GM06990 (cell line): ENCODE results near the gene TMEM158.
A peak's percentile ranks its signal among the peaks of the same experiment; 100 is the strongest.

ENCODE experiments used
- DNase-seq: peaks from one replicate; pipeline ENCODE4 v3.0.0-alpha.2; 2011; ENCODE audit not compliant: insufficient read length; ENCODE audit errors: extremely low read depth
- H3K27me3 ChIP-seq: replicated peaks from 2 replicates; pipeline ENCODE4 v1.6.0; 2011; ENCODE audit warnings: low read length; ENCODE audit not compliant: control insufficient read depth, insufficient read depth
- H3K36me3 ChIP-seq: 2 replicates; pipeline ENCODE4 v1.5.1; 2011; ENCODE audit warnings: low read length; ENCODE audit not compliant: control insufficient read depth, insufficient read depth
- H3K4me3 ChIP-seq: replicated peaks from 2 replicates; pipeline ENCODE4 v1.5.1; 2011; ENCODE audit warnings: low read depth, mild to moderate bottlenecking, control low read depth, low read length
- TF ChIP-seq, protein P1 (sequence below): IDR thresholded peaks from 2 replicates; pipeline ENCODE4 v1.5.1; 2011; ENCODE audit warnings: low read length, control low read depth, mild to moderate bottlenecking, inconsistent platforms; ENCODE audit not compliant: insufficient read depth, poor library complexity, severe bottlenecking

TMEM158 gene

DNA sequence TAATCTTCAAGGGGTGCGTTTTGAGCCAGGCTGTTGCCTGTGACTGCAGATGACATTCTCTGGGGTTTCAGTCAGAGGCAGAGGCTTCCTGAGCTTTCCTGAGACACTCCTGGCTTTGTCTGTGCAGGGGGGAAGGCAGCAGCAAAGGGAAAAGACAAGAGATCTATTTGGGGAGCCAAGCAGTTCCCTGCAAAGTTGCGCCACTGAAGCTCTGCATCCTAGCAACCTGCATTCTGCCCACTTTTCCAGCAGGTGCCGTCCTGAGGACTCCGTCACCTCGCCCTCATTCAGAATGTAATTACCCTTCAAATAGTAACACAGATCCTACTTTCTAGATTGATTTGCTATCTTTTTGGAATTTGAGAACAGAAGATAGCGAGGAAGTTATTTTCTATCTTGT lies 1.9 kb upstream of the TMEM158 start:
- TF ChIP-seq, protein P1, sequence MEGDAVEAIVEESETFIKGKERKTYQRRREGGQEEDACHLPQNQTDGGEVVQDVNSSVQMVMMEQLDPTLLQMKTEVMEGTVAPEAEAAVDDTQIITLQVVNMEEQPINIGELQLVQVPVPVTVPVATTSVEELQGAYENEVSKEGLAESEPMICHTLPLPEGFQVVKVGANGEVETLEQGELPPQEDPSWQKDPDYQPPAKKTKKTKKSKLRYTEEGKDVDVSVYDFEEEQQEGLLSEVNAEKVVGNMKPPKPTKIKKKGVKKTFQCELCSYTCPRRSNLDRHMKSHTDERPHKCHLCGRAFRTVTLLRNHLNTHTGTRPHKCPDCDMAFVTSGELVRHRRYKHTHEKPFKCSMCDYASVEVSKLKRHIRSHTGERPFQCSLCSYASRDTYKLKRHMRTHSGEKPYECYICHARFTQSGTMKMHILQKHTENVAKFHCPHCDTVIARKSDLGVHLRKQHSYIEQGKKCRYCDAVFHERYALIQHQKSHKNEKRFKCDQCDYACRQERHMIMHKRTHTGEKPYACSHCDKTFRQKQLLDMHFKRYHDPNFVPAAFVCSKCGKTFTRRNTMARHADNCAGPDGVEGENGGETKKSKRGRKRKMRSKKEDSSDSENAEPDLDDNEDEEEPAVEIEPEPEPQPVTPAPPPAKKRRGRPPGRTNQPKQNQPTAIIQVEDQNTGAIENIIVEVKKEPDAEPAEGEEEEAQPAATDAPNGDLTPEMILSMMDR: no peak
- Histone ChIP-seq H3K27me3 (peaks cover 11% of the 10 kb centered on the region), H3K36me3 (no peaks in the 10 kb centered on the region), H3K4me3 (no peak overlapping the region)
- no peak for DNase-seq

DNA sequence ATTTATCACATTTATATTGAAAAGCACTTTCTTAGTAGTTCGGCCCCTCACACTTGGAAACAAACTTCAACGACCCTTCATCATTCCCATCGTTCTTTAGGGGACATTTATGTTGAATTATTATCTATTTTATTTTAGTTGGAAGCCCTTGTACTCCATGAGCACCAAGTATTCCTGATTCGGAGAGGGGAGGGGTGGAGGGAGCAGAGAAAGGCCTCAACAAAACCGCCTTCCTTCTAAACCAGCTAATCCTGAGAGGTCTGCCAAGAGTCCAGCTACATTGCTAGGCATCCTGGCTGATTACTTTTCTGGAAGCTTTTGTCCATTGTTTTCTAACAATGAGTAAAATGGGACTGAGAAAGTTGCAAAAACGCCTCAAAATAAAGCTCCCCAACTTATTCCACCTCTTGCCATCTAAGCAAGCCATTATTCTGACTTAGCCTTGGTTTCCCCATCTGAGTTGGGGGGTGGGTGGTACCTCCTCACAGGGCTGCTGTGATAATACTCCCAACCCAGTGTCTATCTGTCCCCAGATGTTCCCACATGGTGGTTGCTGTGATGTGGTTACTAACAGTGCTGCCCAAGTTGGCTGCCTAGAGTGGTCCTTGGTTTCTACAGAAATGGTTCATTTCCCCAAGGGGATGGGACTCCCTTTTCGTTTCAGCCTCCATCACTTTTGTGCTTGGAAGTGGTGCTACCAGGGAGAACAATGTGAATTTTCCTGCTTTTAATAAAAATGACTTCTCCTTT lies 1.2 kb upstream of the TMEM158 start:
- Histone ChIP-seq H3K4me3 (no peak overlapping the region), H3K36me3 (no peaks in the 10 kb centered on the region), H3K27me3 (peaks cover 11% of the 10 kb centered on the region)
- no peak for DNase-seq
- TF ChIP-seq, protein P1: no peak

DNA sequence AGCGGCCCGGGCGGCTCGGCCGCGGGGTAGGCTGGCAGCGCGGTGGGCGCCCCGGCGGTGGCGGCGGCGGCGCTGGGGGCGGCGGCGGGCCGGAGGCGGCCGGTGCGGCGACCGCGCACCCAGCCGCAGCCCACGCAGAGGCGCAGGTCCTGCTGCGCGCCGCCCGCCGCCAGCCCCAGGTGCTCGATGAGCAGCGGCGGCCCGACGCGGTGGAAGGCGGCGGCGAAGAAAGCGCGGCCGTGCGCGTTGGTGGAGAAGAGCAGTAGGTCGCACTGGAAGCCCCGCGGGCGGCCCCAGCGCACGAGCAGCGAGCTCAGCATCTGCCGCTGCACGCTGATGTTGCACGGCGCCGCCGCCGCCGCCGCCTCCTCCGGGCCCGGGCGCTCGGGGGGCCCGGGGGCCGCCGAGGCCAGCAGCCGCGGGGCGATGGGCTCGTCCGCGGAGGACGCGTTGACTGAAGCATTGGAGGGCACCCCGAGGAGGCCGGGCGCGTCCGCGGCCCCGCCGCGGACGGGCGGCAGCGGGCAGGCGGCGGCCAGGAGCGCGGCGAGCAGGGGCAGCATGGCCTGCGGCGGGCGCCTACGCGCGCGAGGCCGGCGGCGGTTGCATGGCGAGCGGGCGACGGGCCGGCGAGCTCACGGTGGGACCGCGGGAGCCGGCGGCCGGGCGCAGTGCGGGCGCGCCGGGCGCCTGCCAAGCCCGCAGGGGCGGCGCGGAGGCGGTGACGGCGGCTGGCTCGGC lies 452 bp downstream of the TMEM158 start:
- Histone ChIP-seq H3K27me3 (peaks cover 11% of the 10 kb centered on the region), H3K4me3 (peak overlapping the region; percentile 43)

DNA sequence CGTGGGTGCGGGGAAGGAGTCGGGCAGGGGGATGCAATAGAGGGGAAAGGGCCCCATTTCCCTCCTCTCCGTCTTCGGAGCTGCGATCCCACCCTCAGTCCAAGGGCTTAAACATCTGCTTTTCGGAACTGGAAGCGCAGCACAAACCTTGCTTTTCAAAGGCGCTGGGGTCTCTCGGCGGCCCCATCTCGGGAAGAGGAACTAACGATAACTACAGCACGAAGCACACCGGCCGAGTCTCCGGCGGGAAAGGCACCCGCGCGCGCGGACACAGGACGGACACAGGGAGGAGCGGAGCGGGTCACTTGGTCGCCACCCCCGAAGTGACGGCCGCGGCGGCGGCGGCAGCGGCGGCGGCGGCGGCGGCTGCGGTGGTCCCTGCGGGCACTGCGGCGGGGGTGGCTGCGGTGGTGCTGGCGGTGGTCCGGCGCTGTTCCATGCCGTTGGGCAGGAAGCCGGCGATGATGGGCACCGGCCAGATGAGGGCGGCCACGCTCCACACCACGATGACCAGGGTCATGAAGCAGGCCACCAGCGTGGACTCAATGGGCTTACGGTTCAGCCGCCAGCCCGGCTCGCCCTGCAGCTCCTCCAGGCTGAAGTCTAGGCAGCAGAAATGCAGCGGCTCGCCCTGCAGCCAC lies 1.1 kb downstream of the TMEM158 start:
- H3K27me3 ChIP-seq: peaks cover 11% of the 10 kb centered on the region
- peak; percentile 26 for DNase-seq
- H3K4me3 ChIP-seq: peak overlapping the region; percentile 43
- H3K36me3 ChIP-seq: no peaks in the 10 kb centered on the region
- TF ChIP-seq, protein P1: peak; percentile 42

More for the DNA sequence above, 452 bp downstream of the TMEM158 start:
- H3K36me3 ChIP-seq: no peaks in the 10 kb centered on the region
- DNase-seq: peak; percentile 36
- TF ChIP-seq, protein P1: no peak

DNA sequence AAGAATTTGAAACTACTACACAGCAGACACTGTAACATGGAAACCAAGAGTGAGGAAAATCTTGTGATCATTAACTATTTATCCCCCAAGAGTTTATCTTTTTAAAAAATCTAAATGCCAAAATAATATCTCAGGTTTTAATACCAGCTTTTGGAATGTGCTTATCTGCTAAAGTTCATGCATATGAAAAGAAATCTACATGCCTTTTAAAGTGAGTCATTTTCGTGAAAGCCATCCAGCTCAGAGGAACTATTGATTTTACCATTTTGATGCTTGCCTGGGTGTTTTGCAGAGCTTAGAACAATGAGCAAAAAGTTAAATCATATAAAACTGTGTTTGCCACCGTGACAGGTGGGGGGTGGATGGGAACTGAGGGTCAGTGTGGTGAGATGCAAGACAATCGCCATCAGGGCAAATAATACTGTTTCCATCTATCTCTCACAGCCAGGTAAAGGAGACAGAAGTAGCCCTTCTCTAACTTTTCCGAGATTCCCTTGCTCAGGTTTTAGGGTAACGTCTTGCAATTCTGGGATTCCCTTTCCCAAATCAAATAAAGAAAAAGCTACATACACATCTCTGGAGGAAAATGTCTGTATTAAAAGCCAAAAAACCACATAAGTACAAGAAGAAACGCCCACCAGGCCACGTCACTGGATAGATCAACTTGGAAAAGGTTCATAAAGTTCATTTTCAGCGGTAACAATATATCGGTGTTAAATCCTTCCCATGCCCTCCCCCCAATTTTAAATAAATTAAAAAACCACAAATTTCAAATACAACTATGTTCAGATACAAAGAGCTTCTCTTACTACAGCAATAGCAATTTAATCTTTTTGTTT lies 2.0 kb downstream of the TMEM158 start:
- no peak for DNase-seq
- peaks cover 9% of the 10 kb centered on the region for H3K27me3 ChIP-seq
- H3K4me3 ChIP-seq: no peak overlapping the region
- TF ChIP-seq, protein P1: no peak
- H3K36me3 ChIP-seq: no peaks in the 10 kb centered on the region
